Stimulated activated CD4-positive, alpha-beta T cell treated with anti-CD3 and anti-CD28 coated beads, TNF-alpha, amount 100 ng/mL, for 24 hours (primary cell): ENCODE data around the gene TMEM233.

Experiments used
- DNase-seq, 3 experiments: peaks; one replicate each; pipeline ENCODE4 v3.0.0-alpha.2; 2020; ENCODE audit warnings: low read depth in 3 of 3

The TMEM233 gene

GRCh38 chr12:119593578-119594398 lies at the start of gene TMEM233:
TSS of gene TMEM233 (plus strand) at chr12:119593774. CDS start at chr12:119593849, 75 bp downstream.
- DNase-seq, result no peak

GRCh38 chr12:119544765-119545625 lies 48.6 kb upstream of the TMEM233 start:
- peak; percentile 18 to 40 (median 30) for DNase-seq

GRCh38 chr12:119546340-119546739 lies 47.2 kb upstream of the TMEM233 start:
- DNase-seq, result no peak

- no peak for DNase-seq
Observed at GRCh38 chr12:119547001-119547400, 46.6 kb upstream of the TMEM233 start.

DNA sequence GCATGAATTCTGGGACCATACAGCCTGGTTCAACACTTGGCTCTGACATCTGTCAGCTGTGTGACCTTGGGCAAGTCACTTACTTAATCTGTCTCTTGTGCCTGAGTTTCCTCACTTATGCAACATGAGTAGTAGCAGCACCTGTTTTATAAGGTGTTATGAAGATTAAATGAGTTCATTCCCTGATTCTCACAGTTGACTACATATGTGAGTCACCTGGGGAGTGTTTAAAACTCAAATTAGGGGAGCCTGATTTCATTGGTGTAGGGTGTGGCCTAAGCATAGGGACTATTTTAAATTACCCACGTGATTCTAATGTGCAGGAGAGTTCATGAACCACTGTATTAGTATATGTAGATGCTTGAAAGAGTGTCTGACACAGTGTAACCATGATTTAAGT lies 36.7 kb upstream of the TMEM233 start:
- no peak for DNase-seq

DNA sequence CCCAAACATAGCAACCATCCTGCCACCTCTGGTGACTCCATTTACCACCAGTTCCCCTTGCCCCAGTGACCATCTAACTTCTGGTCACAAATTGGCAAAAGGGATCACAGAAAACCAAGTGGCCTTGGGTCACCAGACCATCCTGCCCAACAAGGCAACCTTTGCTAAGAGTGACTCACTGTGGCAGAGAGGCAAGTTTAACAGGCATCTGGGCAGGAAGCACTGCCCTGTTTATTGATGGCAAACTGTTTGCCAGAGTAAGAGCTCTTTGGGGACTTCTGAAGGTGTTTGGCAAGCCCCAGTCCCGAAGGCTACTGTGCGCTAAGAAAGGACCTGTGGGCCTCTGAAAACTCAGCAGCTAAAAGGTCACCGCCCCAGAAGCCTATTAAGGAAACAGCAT lies 28.2 kb upstream of the TMEM233 start:
- DNase-seq, result no peak

DNA sequence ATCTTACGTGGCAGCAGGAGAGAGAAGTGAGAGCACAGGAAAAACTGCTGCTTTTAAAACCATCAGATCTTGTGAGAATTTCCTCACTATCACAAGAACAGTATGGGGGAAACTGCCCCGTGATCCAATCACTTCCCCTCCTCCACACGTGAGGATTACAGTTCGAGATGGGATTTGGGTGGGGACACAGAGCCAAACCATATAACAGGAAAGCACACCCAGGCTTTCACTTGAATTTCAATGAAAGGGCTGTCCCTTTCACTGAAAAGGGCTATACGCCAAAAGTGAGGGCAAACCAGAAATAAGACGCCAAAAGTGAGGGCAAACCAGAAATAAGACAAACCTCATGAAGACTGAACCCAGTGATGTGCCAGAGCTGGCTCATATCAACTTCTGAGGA lies 22.8 kb upstream of the TMEM233 start:
- no peak for DNase-seq

GRCh38 chr12:119573086-119573485 lies 20.5 kb upstream of the TMEM233 start:
- DNase-seq, result no peak

DNA sequence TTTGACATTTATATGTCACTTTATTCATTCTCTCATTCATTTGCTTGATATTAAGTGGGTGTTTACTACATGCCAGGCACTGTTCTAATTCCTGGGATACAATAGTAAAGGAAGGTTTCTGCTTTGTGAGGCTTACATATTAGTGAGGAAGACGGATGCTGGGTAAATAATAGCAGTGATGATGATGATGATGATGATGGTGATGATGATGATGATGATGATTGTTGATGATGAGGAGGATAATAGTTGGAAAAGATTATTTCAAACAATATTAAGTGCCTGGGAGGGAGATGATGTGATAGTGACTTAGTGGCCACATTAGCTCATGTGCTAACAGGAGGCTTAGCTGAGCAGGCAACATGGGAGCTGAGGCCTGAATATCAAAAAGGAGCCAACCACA lies 19.3 kb upstream of the TMEM233 start:
- no peak for DNase-seq

- no peak for DNase-seq
Observed at GRCh38 chr12:119576118-119576810, 17.3 kb upstream of the TMEM233 start.

GRCh38 chr12:119576915-119577314 lies 16.7 kb upstream of the TMEM233 start:
- no peak for DNase-seq

DNA sequence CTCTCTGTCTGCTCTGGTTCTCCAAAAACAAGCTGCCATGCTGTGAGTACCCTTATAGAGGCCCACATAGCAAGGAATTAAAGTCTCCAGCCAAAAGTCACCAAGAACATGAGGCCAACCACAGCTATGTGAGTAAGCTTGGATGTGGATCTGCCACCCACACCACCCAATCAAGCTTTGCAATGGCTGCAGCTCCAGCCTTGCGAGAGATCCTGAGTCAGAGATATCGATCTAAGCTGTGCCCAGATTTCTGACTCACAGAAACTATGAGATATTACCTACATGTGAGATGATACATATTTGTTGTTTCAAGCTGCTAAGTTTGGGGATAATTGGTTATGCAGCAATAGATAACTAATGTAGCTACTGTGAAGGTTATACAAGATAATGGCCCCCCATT lies 15.5 kb upstream of the TMEM233 start:
- peak in 1 of 3 experiments; percentile 15 for DNase-seq

GRCh38 chr12:119589097-119589496 lies 4.5 kb upstream of the TMEM233 start:
- no peak for DNase-seq

GRCh38 chr12:119589634-119590033 lies 3.9 kb upstream of the TMEM233 start:
- no peak for DNase-seq

GRCh38 chr12:119592232-119592631 lies 1.3 kb upstream of the TMEM233 start:
- DNase-seq, result no peak

- no peak for DNase-seq
Observed at GRCh38 chr12:119594399-119594730, 791 bp downstream of the TMEM233 start.

DNA sequence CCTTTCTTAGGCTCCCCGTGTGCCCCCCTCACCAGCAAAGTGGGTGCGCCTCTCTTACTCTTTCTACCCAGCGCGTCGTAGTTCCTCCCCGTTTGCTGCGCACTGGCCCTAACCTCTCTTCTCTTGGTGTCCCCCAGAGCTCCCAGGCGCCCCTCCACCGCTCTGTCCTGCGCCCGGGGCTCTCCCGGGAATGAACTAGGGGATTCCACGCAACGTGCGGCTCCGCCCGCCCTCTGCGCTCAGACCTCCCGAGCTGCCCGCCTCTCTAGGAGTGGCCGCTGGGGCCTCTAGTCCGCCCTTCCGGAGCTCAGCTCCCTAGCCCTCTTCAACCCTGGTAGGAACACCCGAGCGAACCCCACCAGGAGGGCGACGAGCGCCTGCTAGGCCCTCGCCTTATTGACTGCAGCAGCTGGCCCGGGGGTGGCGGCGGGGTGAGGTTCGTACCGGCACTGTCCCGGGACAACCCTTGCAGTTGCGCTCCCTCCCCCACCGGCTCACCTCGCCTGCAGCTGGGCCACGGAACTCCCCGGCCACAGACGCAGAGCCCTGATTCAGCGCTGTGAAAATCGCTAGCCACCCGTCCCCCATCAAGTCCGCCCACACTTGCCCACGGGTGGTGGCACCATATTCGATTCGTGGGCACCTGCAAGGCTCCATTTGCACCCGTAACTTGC lies 1.3 kb downstream of the TMEM233 start:
- no peak for DNase-seq

- DNase-seq, result no peak
Observed at GRCh38 chr12:119598159-119598558, 4.6 kb downstream of the TMEM233 start.

- no peak for DNase-seq
Observed at GRCh38 chr12:119601877-119602733, 8.5 kb downstream of the TMEM233 start.

GRCh38 chr12:119602734-119603094 lies 9.1 kb downstream of the TMEM233 start:
- no peak for DNase-seq

DNA sequence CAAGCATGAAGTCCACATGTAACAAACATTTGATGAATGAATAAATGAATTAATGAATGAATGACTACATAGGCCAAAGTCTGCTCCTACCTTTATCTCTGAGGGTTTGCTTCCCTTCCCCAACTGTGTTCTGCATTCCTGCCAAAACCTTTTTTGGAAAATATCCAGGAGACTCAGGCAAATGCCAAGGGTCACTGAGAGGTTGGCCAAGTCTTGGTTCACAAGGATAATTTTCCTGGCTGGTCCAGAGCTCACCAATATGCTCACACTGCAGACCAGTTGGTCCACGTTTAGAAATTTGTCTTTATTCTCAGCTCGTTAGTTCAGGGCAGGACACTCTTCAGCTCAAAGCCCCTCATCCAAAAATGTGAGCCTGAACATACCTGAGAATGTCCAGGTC lies 10.2 kb downstream of the TMEM233 start:
- no peak for DNase-seq
